GM12801 (cell line): ENCODE data around the gene PTGS1.

Experiments used
- TF ChIP-seq, protein P1 (sequence below): IDR thresholded peaks from one replicate; pipeline ENCODE4 v1.5.1; 2011; ENCODE audit warnings: control low read depth; ENCODE audit not compliant: insufficient read length; ENCODE audit errors: extremely low read depth

Gene PTGS1

GRCh38 chr9:122370303-122370702 is 521 bp upstream of the PTGS1 start:
- TF ChIP-seq, protein P1, sequence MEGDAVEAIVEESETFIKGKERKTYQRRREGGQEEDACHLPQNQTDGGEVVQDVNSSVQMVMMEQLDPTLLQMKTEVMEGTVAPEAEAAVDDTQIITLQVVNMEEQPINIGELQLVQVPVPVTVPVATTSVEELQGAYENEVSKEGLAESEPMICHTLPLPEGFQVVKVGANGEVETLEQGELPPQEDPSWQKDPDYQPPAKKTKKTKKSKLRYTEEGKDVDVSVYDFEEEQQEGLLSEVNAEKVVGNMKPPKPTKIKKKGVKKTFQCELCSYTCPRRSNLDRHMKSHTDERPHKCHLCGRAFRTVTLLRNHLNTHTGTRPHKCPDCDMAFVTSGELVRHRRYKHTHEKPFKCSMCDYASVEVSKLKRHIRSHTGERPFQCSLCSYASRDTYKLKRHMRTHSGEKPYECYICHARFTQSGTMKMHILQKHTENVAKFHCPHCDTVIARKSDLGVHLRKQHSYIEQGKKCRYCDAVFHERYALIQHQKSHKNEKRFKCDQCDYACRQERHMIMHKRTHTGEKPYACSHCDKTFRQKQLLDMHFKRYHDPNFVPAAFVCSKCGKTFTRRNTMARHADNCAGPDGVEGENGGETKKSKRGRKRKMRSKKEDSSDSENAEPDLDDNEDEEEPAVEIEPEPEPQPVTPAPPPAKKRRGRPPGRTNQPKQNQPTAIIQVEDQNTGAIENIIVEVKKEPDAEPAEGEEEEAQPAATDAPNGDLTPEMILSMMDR, result no peak

DNA sequence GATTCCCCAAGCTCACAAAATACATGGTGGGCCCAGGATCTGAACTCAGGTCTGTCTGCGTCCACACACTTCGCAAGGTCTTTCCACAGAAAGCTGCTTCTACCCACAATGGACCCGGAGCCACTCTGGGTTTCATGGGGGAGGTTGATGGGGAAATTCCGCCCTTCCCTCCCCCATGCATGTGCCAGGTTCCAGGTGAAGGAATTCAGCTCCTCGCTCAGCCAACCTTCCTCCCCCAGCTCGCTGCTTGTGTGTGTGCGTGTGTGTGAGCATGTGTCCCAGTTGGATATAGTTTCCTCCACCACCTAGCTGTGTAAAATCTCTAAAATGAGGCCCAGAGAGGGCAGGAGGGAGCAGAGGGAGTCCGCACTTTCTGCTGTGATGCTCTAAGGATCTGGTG is 1.0 kb downstream of the PTGS1 start:
- TF ChIP-seq, protein P1, result no peak

GRCh38 chr9:122372856-122373845 is 2.3 kb downstream of the PTGS1 start:
- TF ChIP-seq, protein P1, result no peak

DNA sequence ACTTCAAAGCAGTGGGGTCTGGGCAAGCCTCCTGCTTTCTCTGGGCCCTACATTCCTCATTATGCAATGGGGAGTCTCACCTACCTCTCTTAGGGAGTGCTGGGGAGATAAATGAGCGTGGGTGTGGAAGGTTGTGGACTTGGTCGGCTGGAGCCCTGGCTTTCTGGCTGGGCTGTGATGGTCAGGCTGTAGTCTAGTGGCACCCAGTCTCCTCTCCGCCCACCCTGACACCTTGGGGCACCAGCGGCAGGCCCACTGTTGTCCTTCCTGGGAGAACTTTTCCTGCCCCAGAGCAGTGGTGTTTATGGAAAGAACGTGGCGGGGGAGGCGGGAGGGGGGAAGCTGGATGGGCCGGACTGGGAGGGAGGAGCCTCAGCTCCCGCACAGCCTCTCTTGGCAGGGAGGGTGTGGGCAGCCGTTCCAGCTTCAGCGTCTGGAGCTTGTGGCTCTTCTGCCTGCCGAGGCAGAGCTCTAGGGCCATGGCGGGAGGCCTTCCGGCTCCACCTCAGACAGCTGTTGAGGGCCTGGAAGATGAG is 4.1 kb downstream of the PTGS1 start:
- TF ChIP-seq, protein P1, result no peak

GRCh38 chr9:122376796-122377195 is 6.0 kb downstream of the PTGS1 start:
- TF ChIP-seq, protein P1, result no peak

- TF ChIP-seq, protein P1, result no peak
These were observed 6.7 kb downstream of the PTGS1 start for GRCh38 chr9:122377241-122378164.

DNA sequence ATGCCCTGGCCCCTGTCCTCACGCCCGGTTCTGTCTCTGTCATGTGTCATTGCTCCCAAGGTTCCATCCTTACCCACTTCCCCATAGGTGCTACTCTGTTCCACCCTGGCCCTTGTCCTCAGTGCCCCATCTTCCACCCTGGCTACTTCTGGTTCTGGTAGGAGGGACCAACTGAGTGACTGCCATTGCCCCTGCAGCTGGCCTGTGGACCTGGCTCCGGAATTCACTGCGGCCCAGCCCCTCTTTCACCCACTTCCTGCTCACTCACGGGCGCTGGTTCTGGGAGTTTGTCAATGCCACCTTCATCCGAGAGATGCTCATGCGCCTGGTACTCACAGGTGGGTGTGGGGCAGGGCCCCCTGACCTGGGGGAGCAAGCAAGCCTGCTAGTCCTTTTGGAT is 7.4 kb downstream of the PTGS1 start:
- TF ChIP-seq, protein P1, result no peak
